ENCODE results near the gene CTSF. TPM values are rescaled to one million over a fixed set of nuclear protein-coding genes. Genes with fewer than 3 reads are reported as not detected.

The CTSF gene
- total RNA-seq, 2 donors from 2014 or later = 2.7 to 3.8 TPM

- DNase-seq (ENCODE audit: low spot score) (no peak), ATAC-seq (peak in 1 of 2 donors; percentile 51)
- no peaks in the 10 kb centered on the region for H3K9me3 Mint-ChIP-seq
- peaks cover 5 to 12% of the 10 kb centered on the region in 2 donors for H3K4me1 Mint-ChIP-seq (ENCODE audit: low read depth in 2 of 2)
- no peak overlapping the region for H3K27ac Mint-ChIP-seq
- no peaks in the 10 kb centered on the region for H3K27me3 Mint-ChIP-seq
- H3K4me3 Mint-ChIP-seq = no peak overlapping the region
- no peaks in the 10 kb centered on the region for H3K36me3 Mint-ChIP-seq
Measured at GRCh38 chr11:66529655-66530054, 38.8 kb downstream of the CTSF start.

DNA sequence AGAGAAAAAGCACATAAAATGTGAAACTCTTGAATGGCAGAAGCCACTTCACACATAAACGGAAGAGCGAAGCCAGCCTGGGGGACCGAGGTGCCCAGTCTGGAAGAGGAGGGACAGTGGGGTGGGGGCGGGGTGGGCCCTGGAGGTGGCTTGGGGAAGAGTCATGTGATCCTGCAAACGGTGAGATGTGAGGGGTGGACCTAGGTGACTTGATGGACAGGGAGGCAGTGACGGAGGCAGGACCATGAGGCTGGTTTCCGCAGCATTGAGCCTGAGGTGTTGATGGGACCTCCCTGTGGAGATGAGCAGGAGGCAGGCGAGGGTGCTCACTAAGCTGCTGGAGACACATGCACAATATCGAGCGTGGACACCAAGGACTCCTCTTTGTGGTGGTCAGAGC, 39.3 kb downstream of the CTSF start:
- Mint-ChIP-seq H3K9me3 (no peaks in the 10 kb centered on the region), H3K27me3 (no peaks in the 10 kb centered on the region), H3K4me1 (ENCODE audit: low read depth in 2 of 2) (peaks cover 5 to 12% of the 10 kb centered on the region in 2 donors), H3K36me3 (no peaks in the 10 kb centered on the region), H3K27ac (no peak overlapping the region), H3K4me3 (no peak overlapping the region)
- no peak for ATAC-seq
- no peak for DNase-seq (ENCODE audit: low spot score)

DNA sequence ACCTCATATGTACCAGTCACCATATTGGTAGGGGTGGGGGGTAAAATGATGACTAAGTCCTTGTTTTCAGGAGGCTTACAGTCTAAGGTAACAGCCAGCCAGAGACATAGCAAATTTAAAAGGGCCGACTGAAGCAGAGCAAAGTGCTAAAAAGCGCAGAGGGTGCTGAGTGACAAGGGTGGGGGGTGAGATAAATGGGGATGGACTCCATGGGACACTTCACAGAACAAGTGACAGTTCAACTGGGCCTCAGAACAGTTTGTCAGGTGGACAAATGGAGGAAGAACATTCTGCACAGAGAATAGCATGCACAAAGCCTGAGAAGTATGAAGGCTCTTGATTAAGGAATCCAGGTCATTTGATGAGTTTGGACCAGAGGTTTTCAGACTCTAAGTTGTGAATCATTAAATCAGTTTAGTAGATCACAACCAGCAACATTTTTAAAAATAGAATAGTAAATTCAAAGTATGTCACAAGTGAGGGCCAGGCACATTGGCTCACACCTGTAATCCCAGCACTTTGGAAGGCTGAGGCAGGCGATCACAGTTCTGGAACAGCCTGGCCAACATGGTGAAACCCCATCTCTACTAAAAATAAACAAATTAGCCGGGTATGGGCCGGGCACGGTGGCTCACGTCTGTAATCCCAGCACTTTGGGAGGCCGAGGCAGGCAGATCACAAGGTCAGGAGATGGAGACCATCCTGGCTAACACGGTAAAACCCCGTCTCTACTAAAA, 43.9 kb downstream of the CTSF start:
- ATAC-seq (no peak), DNase-seq (ENCODE audit: low spot score) (no peak)
- Mint-ChIP-seq H3K27ac (no peak overlapping the region), H3K36me3 (peaks cover 11% of the 10 kb centered on the region), H3K4me3 (no peak overlapping the region), H3K4me1 (ENCODE audit: low read depth in 2 of 2) (no peaks in the 10 kb centered on the region), H3K27me3 (no peaks in the 10 kb centered on the region), H3K9me3 (no peaks in the 10 kb centered on the region)

DNA sequence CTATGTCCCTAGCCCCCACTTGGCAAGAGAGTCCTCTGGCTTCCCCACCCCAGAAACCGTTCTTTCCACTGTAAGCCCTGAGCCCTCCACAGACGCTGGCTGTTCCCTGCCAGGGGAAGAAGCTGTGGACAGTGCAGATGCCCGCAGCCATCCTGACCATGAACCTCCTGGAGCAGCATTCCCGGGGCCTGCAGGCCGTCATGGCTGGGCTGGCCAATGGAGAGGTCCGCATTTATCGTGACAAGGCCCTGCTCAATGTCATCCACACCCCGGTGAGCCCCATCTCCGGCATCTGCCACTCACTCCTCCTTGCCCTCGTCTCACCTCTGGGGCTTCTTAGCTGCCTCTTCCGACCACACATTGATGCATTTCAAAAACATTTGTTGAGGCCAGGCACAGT, 44.8 kb downstream of the CTSF start:
- Mint-ChIP-seq H3K27me3 (no peaks in the 10 kb centered on the region), H3K36me3 (peaks cover 11% of the 10 kb centered on the region), H3K27ac (no peak overlapping the region), H3K4me1 (ENCODE audit: low read depth in 2 of 2) (no peaks in the 10 kb centered on the region), H3K4me3 (no peak overlapping the region), H3K9me3 (no peaks in the 10 kb centered on the region)
- DNase-seq (ENCODE audit: low spot score) (no peak), ATAC-seq (no peak)

Other genes with a start within 250 kb of the CTSF start
- gene RIN1, start 232.2 kb downstream of the CTSF start, total RNA-seq = 1 to 10 TPM in 1 of 2 donors, under 1 TPM in 1; 0.43 to 2.1 TPM
- 10 to 100 TPM; 53.2 to 64.5 TPM for gene BRMS1, start 223.5 kb downstream of the CTSF start, total RNA-seq
- gene B4GAT1, start 221.0 kb downstream of the CTSF start, total RNA-seq = 1 to 10 TPM; 3.5 to 5.4 TPM
- 10 to 100 TPM in 1 of 2 donors, 1 to 10 TPM in 1; 2.4 to 13.6 TPM for gene SLC29A2, start 196.8 kb downstream of the CTSF start, total RNA-seq
- gene NPAS4, start 147.6 kb downstream of the CTSF start, total RNA-seq = not detected
- 100 to 1,000 TPM in 1 of 2 donors, 10 to 100 TPM in 1; 58.7 to 112 TPM for gene MRPL11, start 129.8 kb downstream of the CTSF start, total RNA-seq
- 1 to 10 TPM; 5.4 to 6.0 TPM for gene PELI3, start 101.7 kb downstream of the CTSF start, total RNA-seq
- gene DPP3, start 88.2 kb downstream of the CTSF start, total RNA-seq = 100 to 1,000 TPM in 1 of 2 donors, 10 to 100 TPM in 1; 77.4 to 122 TPM
- 10 to 100 TPM; 20.5 to 21.7 TPM for gene BBS1, start 58.0 kb downstream of the CTSF start, total RNA-seq
- 10 to 100 TPM; 15.9 to 19.5 TPM for gene ZDHHC24, start 22.6 kb downstream of the CTSF start, total RNA-seq
- gene ACTN3, start 21.7 kb downstream of the CTSF start, total RNA-seq = under 1 TPM; 0.12 to 0.73 TPM
- gene CCDC87, start 24.5 kb upstream of the CTSF start, total RNA-seq = not detected
- 10 to 100 TPM; 29.0 to 31.0 TPM for gene CCS, start 24.6 kb upstream of the CTSF start, total RNA-seq
- 100 to 1,000 TPM; 122 to 201 TPM for gene RBM14, start 48.0 kb upstream of the CTSF start, total RNA-seq
- gene RBM4, start 70.1 kb upstream of the CTSF start, total RNA-seq = 100 to 1,000 TPM; 142 to 162 TPM
- gene RBM4B, start 109.3 kb upstream of the CTSF start, total RNA-seq = 10 to 100 TPM; 14.8 to 16.7 TPM
- under 1 TPM in 1 of 2 donors, not detected in 1; 0.93 TPM for gene SPTBN2, start 160.6 kb upstream of the CTSF start, total RNA-seq